Mesodermal cell (in vitro differentiated cells): Measurements from ENCODE around the gene WWP2.
"Not testable (repeated sequence)": the region's sequence is repeated elsewhere in the genome, so short reads cannot be mapped to it uniquely, and the experiment has no call there.

Experiments
- H3K27ac ChIP-seq: 2 replicates; pipeline ENCODE4 v1.7.0; 2013; ENCODE audit warnings: mild to moderate bottlenecking, low read depth, low read length, moderate library complexity; ENCODE audit not compliant: severe bottlenecking
- H3K36me3 ChIP-seq: 2 replicates; pipeline ENCODE4 v1.7.1; 2013; ENCODE audit warnings: mild to moderate bottlenecking, low read length, moderate library complexity; ENCODE audit not compliant: control insufficient read depth, insufficient read depth
- H3K4me1 ChIP-seq: one replicate; pipeline ENCODE4 v1.7.1; 2013; ENCODE audit warnings: mild to moderate bottlenecking, low read length; ENCODE audit not compliant: insufficient read depth, control insufficient read depth, poor library complexity, severe bottlenecking
- H3K4me3 ChIP-seq: 2 replicates; pipeline ENCODE4 v1.7.0; 2013; ENCODE audit warnings: low read length, control low read depth, mild to moderate bottlenecking; ENCODE audit not compliant: insufficient read depth, poor library complexity, severe bottlenecking; ENCODE audit errors: extremely low read depth
- H3K9me3 ChIP-seq: 2 replicates; pipeline ENCODE4 v1.7.1; 2013; ENCODE audit warnings: mild to moderate bottlenecking, low read length, moderate library complexity; ENCODE audit not compliant: control insufficient read depth
- WGBS, 2 experiments: methylation state at CpG; one replicate each; pipeline ENCODE4 v1.1.5; 2013; ENCODE audit warnings: missing lambda C conversion rate in 2 of 2; ENCODE audit not compliant: insufficient coverage in 2 of 2; 5-methylcytosine and 5-hydroxymethylcytosine counted together

WWP2 gene

GRCh38 chr16:69796285-69797118 is 34.4 kb downstream of the WWP2 start:
- H3K4me1 ChIP-seq, result no peaks in the 10 kb centered on the region
- H3K27ac ChIP-seq, result no peak overlapping the region
- no peaks in the 10 kb centered on the region for H3K9me3 ChIP-seq
- 50 to 56% methylated on average over 17 to 19 of the region's 19 CpGs for WGBS, 2 experiments
- H3K36me3 ChIP-seq, result peaks cover 15% of the 10 kb centered on the region
- H3K4me3 ChIP-seq, result no peak overlapping the region

GRCh38 chr16:69798466-69798865 is 36.3 kb downstream of the WWP2 start:
- H3K4me1 ChIP-seq, result no peaks in the 10 kb centered on the region
- peaks cover 19% of the 10 kb centered on the region for H3K36me3 ChIP-seq
- H3K4me3 ChIP-seq, result no peak overlapping the region
- WGBS, 2 experiments, result 64 to 78% methylated on average over 3 to 7 of the region's 8 CpGs
- H3K9me3 ChIP-seq, result no peaks in the 10 kb centered on the region
- H3K27ac ChIP-seq, result no peak overlapping the region

GRCh38 chr16:69799611-69800031 is 37.5 kb downstream of the WWP2 start:
- Histone ChIP-seq H3K4me1 (no peaks in the 10 kb centered on the region), H3K27ac (no peak overlapping the region), H3K36me3 (peaks cover 19% of the 10 kb centered on the region), H3K9me3 (no peaks in the 10 kb centered on the region), H3K4me3 (no peak overlapping the region)
- WGBS, 2 experiments, result 91 to 97% methylated on average over 8 to 10 of the region's 11 CpGs

GRCh38 chr16:69804297-69804696 is 42.2 kb downstream of the WWP2 start:
- no peaks in the 10 kb centered on the region for H3K4me1 ChIP-seq
- H3K9me3 ChIP-seq, result no peaks in the 10 kb centered on the region
- peaks cover 16% of the 10 kb centered on the region for H3K36me3 ChIP-seq
- H3K27ac ChIP-seq, result no peak overlapping the region
- no peak overlapping the region for H3K4me3 ChIP-seq
- no CpG with 5 or more reads among the region's 1 CpG for WGBS, 2 experiments

GRCh38 chr16:69806776-69807175 is 44.6 kb downstream of the WWP2 start:
- H3K27ac ChIP-seq, H3K4me3 ChIP-seq, H3K4me1 ChIP-seq, H3K9me3 ChIP-seq: not testable (repeated sequence)
- peaks cover 13% of the 10 kb centered on the region for H3K36me3 ChIP-seq

- WGBS, 2 experiments, result no CpG with 5 or more reads among the region's 2 CpGs
- Histone ChIP-seq H3K9me3 (no peaks in the 10 kb centered on the region), H3K36me3 (peaks cover 14% of the 10 kb centered on the region), H3K27ac (no peak overlapping the region), H3K4me1 (no peaks in the 10 kb centered on the region), H3K4me3 (no peak overlapping the region)
Measured at GRCh38 chr16:69812688-69813014, 50.5 kb downstream of the WWP2 start.

- H3K27ac ChIP-seq, result no peak overlapping the region
- no peaks in the 10 kb centered on the region for H3K4me1 ChIP-seq
- WGBS, 2 experiments, result 87 to 96% methylated on average over 4 to 5 of the region's 5 CpGs
- H3K4me3 ChIP-seq, result no peak overlapping the region
- peaks cover 17% of the 10 kb centered on the region for H3K36me3 ChIP-seq
- no peaks in the 10 kb centered on the region for H3K9me3 ChIP-seq
Measured at GRCh38 chr16:69814078-69814477, 51.9 kb downstream of the WWP2 start.

- Histone ChIP-seq H3K4me3 (no peak overlapping the region), H3K4me1 (no peaks in the 10 kb centered on the region), H3K27ac (no peak overlapping the region), H3K9me3 (no peaks in the 10 kb centered on the region), H3K36me3 (peaks cover 17% of the 10 kb centered on the region)
- WGBS, 2 experiments, result no CpG with 5 or more reads among the region's 4 CpGs
Measured at GRCh38 chr16:69814561-69814960, 52.4 kb downstream of the WWP2 start.

GRCh38 chr16:69815216-69815883 is 53.2 kb downstream of the WWP2 start:
- not testable (repeated sequence) for H3K4me3 ChIP-seq, H3K4me1 ChIP-seq, H3K9me3 ChIP-seq, H3K27ac ChIP-seq
- WGBS, 2 experiments, result 93 to 94% methylated on average over 9 to 12 of the region's 15 CpGs
- H3K36me3 ChIP-seq, result peaks cover 17% of the 10 kb centered on the region

GRCh38 chr16:69816996-69817395 is 54.9 kb downstream of the WWP2 start:
- no peaks in the 10 kb centered on the region for H3K4me1 ChIP-seq
- H3K4me3 ChIP-seq, result no peak overlapping the region
- peaks cover 12% of the 10 kb centered on the region for H3K36me3 ChIP-seq
- H3K9me3 ChIP-seq, result no peaks in the 10 kb centered on the region
- 100% methylated on average over 1 to 2 of the region's 4 CpGs for WGBS, 2 experiments
- H3K27ac ChIP-seq, result no peak overlapping the region

GRCh38 chr16:69818891-69819545 is 56.9 kb downstream of the WWP2 start:
- Histone ChIP-seq H3K9me3 (no peaks in the 10 kb centered on the region), H3K36me3 (peaks cover 3% of the 10 kb centered on the region), H3K27ac (no peak overlapping the region), H3K4me3 (no peak overlapping the region), H3K4me1 (no peaks in the 10 kb centered on the region)
- WGBS, 2 experiments, result 73 to 74% methylated on average over 8 of the region's 8 CpGs
